Coronary artery (tissue), 2 donors: ENCODE results near the gene CDKL4.
"Not testable (repeated sequence)": the region's sequence is repeated elsewhere in the genome, so short reads cannot be mapped to it uniquely, and the experiment has no call there.

Source experiments
- DNase-seq: peaks from one replicate; pipeline ENCODE4 v3.0.0-alpha.2; 2017; ENCODE audit warnings: low spot score
- H3K27ac ChIP-seq, 2 donors: fragments of 200-600 bp; sonication (generic); one replicate each; pipeline ENCODE4 v1.5.1; 2016 to 2019
- H3K4me3 ChIP-seq: fragments of 200-600 bp; sonication (generic); 2 replicates; pipeline ENCODE4 v1.5.1; 2016; ENCODE audit warnings: mild to moderate bottlenecking, moderate library complexity
- TF ChIP-seq, protein P1 (sequence below): fragments of 200-600 bp; sonication (generic); IDR thresholded peaks from one replicate; pipeline ENCODE4 v1.5.1; 2019; ENCODE audit warnings: antibody characterized with exemption

CDKL4 gene

DNA sequence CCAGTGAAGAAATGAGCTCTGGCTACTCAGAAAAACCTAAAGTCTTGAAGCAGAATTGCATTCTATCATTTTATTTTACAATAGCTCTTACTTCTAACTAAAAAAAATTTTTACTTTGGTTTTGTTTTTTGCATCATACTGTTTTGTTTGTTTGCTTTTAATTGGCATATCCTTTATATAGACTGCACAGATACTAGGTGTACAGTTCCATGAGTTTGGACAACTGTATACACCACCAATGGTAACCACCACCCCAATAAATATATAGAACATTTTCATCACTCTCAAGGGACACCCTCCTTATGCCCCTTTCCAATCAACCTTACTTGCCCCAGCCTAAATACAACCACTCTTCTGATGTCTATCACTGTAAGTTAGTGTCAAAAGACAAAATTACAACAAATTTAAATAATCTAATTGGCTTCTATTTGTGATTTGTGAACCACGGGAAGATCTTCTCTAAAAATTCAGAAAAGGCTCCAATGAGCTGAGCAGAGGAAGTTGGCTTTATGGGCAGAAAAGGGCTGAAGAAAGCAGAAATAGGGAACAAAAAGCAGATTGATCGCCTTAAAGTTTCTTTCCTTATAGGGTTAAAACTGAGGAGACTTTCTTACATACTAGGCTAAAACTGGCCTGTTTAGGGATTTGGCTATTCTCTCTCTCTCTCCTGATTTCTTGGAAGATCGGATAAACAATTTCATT lies 100.7 kb downstream of the CDKL4 start:
- TF ChIP-seq, protein P1, sequence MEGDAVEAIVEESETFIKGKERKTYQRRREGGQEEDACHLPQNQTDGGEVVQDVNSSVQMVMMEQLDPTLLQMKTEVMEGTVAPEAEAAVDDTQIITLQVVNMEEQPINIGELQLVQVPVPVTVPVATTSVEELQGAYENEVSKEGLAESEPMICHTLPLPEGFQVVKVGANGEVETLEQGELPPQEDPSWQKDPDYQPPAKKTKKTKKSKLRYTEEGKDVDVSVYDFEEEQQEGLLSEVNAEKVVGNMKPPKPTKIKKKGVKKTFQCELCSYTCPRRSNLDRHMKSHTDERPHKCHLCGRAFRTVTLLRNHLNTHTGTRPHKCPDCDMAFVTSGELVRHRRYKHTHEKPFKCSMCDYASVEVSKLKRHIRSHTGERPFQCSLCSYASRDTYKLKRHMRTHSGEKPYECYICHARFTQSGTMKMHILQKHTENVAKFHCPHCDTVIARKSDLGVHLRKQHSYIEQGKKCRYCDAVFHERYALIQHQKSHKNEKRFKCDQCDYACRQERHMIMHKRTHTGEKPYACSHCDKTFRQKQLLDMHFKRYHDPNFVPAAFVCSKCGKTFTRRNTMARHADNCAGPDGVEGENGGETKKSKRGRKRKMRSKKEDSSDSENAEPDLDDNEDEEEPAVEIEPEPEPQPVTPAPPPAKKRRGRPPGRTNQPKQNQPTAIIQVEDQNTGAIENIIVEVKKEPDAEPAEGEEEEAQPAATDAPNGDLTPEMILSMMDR, result no peak
- Histone ChIP-seq H3K27ac (no peak overlapping the region), H3K4me3 (no peak overlapping the region)
- no peak for DNase-seq

DNA sequence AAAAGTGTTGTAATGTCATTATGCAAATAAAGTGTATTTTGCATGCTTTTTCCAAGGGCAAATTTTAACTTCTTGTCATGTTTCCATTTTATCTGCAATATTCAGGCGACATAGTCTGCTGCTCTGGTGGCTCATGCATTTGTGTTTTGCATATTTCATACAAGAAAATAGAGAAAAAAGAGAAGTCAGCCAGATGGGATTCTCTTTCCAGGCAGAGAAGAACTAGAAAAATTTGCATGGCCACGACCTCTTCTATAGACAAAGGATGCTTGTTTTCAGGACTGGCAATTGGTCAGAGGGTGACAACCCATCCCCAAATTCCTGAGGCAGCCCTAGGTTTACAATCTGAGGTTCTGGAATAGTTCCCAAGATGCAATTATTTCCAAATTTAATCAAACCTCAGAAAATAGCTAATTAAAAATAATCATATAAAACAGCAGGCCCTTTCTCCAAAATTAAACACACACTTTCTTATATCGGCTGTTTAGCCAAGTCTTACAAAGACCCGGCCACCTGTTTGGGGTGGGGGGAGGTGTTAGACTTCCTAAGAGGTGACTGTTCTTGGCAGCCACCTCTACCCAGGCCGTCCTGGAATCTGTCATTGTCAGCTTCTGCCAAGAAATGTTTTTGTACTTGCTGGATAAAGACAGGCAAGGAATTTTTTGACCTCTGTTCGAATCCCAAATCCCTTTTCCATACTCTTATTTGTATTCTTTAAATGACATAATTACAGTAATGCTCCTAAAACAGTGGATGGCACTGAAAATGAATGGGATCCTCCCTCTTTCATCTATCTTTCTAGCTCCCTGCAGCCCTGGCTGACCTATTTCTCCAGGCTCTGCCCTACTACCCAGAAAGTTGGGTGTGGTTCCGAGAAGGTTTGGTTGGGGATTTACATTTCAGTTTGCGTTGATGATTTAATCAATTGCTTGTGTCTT lies 102.2 kb downstream of the CDKL4 start:
- H3K4me3 ChIP-seq, result no peak overlapping the region
- H3K27ac ChIP-seq, result no peak overlapping the region
- DNase-seq, result no peak
- TF ChIP-seq, protein P1, result no peak

DNA sequence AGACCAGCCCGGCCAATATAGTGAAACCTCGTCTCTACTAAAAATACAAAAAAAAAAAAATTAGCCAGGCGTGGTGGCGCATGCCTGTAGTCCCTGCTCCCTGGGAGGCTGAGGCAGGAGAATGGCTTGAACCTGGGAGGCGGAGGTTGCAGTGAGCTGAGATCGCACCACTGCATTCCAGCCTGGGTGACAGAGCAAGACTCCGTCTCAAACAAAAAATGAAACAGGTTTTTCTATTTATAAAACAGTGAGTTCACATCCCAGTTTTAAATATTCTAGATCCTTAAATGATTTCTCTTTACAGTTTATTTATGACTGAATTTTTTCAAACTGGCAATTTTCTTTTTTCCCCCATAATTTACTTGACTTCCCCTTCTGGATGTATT lies 102.8 kb downstream of the CDKL4 start:
- not testable (repeated sequence) for DNase-seq, H3K27ac ChIP-seq, H3K4me3 ChIP-seq

DNA sequence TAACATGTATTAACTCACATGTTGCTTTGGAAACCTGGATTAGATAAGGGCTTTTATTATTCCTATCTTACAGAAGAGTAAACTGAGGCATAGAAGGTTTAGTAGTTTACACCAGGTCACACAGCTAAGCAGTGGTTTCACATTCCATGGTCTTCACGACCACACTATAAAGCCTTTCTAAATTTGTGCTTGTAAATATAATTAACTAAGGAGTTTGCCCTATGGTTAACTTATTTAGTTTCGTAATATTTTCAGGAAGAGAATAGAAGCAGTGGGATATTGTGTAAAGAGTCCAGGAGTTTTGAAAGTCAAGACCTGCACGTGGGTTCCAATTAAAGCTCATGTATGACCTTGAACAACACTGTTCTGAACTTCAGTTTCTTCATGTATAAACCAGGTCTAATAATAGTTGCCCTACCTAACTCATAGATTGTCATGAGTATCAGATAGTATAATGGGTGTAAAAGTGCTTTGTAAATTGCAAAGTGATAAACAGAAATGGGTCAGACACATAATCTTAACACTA lies 103.4 kb downstream of the CDKL4 start:
- no peak for DNase-seq
- TF ChIP-seq, protein P1, result no peak
- no peak overlapping the region for H3K27ac ChIP-seq
- no peak overlapping the region for H3K4me3 ChIP-seq

DNA sequence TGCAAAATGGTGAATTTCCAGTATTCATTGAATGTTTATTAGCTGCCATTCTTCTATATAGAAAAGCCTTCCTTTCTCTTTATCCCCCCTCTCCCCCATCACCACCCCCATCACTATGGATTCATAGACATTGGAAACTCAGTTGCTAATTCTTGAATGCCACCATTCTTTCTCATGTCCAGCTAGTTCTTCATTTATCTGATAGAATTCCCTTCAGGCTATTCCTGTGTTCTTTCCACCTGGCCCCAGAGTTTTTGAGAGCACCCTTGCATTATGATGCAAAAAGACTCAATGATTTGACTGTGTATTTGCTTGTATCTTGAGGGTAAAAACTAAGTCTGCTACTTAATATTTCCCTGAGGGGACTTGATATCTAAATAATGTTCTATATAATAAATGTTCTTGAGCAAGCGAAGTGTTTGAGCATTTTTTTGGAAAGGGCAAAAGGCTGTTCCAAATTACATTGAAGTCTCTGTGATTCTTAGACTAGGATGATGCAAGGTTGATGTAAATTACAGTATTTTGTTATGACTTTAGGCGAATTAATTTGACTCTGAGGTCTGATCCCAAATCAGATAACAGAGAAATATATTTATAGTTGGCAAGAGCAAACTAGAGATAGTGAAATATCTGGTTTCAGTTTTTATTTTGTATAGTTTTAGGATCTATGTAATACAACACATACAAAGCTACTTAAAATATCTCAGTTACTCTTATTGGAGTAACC lies 104.1 kb downstream of the CDKL4 start:
- H3K4me3 ChIP-seq, result no peak overlapping the region
- H3K27ac ChIP-seq, result no peak overlapping the region
- TF ChIP-seq, protein P1, result no peak
- DNase-seq, result no peak

DNA sequence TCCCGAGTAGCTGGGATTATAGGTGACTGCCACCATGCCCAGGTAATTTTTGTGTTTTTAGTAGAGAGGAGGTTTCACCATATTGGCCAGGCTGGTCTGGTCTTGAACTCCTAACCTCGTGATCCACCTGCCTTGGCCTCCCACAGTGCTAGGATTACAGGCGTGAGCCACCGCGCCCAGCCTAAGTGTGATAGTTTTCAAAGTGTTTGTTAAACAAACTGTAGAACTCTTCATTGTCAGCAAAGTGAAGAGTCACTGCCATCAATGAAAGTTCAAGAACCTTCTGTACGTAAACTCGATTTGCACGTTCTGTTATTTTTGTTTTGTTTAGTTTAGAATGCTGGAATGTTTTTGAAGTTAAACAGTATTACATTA lies 104.9 kb downstream of the CDKL4 start:
- no peak overlapping the region for H3K27ac ChIP-seq
- no peak for DNase-seq
- TF ChIP-seq, protein P1, result no peak

DNA sequence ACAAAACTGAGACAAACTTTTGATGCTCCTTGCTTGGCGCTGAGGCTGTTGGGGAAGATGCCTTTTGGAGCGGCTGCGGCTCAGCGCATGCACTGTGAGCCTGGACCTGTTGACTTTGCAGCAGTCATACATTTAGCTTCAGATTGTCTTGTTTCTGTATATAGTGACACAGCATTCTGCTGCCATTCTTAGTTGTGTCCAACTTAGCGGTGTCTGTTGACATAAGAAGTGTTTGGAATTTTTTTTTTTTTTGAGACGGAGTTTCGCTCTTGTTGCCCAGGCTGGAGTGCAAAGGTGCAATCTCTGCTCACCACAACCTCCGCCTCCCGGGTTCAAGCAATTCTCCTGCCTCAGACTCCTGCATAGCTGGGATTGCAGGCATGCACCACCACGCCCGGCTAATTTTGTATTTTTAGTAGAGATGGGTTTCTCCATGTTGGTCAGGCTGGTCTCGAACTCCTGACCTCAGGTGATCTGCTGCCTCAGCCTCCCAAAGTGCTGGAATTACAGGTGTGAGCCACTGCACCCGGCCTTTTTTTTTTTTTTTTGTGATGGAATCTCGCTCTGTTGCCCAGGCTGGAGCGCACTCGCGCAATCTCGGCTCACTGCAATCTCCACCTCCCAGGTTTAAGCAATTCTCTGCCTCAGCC lies 105.5 kb downstream of the CDKL4 start:
- H3K4me3 ChIP-seq, H3K27ac ChIP-seq, DNase-seq: not testable (repeated sequence)

More for the DNA sequence above, 104.9 kb downstream of the CDKL4 start:
- no peak overlapping the region for H3K4me3 ChIP-seq
